Neural progenitor cell (in vitro differentiated cells): ENCODE results near the gene PKNOX2. TPM values are rescaled to one million over a fixed set of nuclear protein-coding genes. Genes with fewer than 3 reads are reported as not detected.
A peak's percentile ranks its signal among the peaks of the same experiment; 100 is the strongest.

Experiments
- DNase-seq: peaks from one replicate; pipeline ENCODE4 v3.0.0-alpha.2; 2016; ENCODE audit warnings: low spot score
- H2AFZ ChIP-seq: fragments of 200-600 bp; sonication (generic); replicated peaks from 2 replicates; pipeline ENCODE4 v1.6.1; 2016; ENCODE audit warnings: antibody characterized with exemption
- H3F3A ChIP-seq: fragments of 200-600 bp; sonication (generic); 2 replicates; pipeline ENCODE4 v1.6.1; 2016; ENCODE audit warnings: antibody characterized with exemption, low read depth
- H3K27ac ChIP-seq: fragments of 200-600 bp; sonication (generic); 2 replicates; pipeline ENCODE4 v1.5.1; 2016; ENCODE audit warnings: mild to moderate bottlenecking
- H3K27me3 ChIP-seq: fragments of 200-600 bp; sonication (generic); 2 replicates; pipeline ENCODE4 v1.6.1; 2016; ENCODE audit warnings: mild to moderate bottlenecking, moderate library complexity
- H3K36me3 ChIP-seq: fragments of 200-600 bp; sonication (generic); 2 replicates; pipeline ENCODE4 v1.5.1; 2016
- H3K4me1 ChIP-seq: fragments of 200-600 bp; sonication (generic); 2 replicates; pipeline ENCODE4 v1.6.1; 2016; ENCODE audit warnings: mixed run types
- H3K4me2 ChIP-seq: fragments of 200-600 bp; sonication (generic); 2 replicates; pipeline ENCODE4 v1.6.1; 2016
- H3K4me3 ChIP-seq: fragments of 200-600 bp; sonication (generic); 2 replicates; pipeline ENCODE4 v1.5.1; 2016
- H3K79me2 ChIP-seq: fragments of 200-600 bp; sonication (generic); 2 replicates; pipeline ENCODE4 v1.6.1; 2016; ENCODE audit warnings: low read depth
- H3K9ac ChIP-seq: fragments of 200-600 bp; sonication (generic); 2 replicates; pipeline ENCODE4 v1.6.1; 2016
- H3K9me3 ChIP-seq: fragments of 200-600 bp; sonication (generic); 2 replicates; pipeline ENCODE4 v1.5.1; 2016; ENCODE audit warnings: low read depth
- H4K20me1 ChIP-seq: fragments of 200-600 bp; sonication (generic); 2 replicates; pipeline ENCODE4 v1.6.1; 2016; ENCODE audit warnings: low read depth
- H3K27ac Mint-ChIP-seq: 3 replicates; pipeline ENCODE4 v1.8.0; 2021; ENCODE audit warnings: mixed read lengths
- H3K27me3 Mint-ChIP-seq: 2 replicates; pipeline ENCODE4 v1.8.0; 2022; ENCODE audit warnings: low read depth, mild to moderate bottlenecking, inconsistent platforms, moderate library complexity, mixed read lengths; ENCODE audit not compliant: insufficient read depth
- H3K36me3 Mint-ChIP-seq: 3 replicates; pipeline ENCODE4 v1.8.0; 2021; ENCODE audit warnings: mixed read lengths
- H3K4me1 Mint-ChIP-seq: 3 replicates; pipeline ENCODE4 v1.8.0; 2021; ENCODE audit warnings: mixed read lengths
- H3K4me3 Mint-ChIP-seq: 3 replicates; pipeline ENCODE4 v1.8.0; 2021; ENCODE audit warnings: mild to moderate bottlenecking, moderate library complexity, mixed read lengths
- H3K9me3 Mint-ChIP-seq: 3 replicates; pipeline ENCODE4 v1.8.0; 2020; ENCODE audit warnings: mixed read lengths
- EZH2 ChIP-seq: fragments of 200-600 bp; sonication (generic); IDR thresholded peaks from 2 replicates; pipeline ENCODE4 v1.6.1; 2017; ENCODE audit warnings: antibody characterized with exemption, mild to moderate bottlenecking, moderate library complexity
- EZH2phosphoT487 ChIP-seq: fragments of 200-600 bp; sonication (generic); IDR thresholded peaks from 2 replicates; pipeline ENCODE4 v1.6.1; 2017; ENCODE audit warnings: antibody characterized with exemption
- total RNA-seq: library from RNA; depleted of rRNA; stranded (reverse); fragments of >200 nt; gene quantifications from 2 replicates; pipeline ENCODE4 v1.2.3, GENCODE V29; 2015; ENCODE audit warnings: low replicate concordance
- TF ChIP-seq, protein P1 (sequence below): fragments of 200-600 bp; sonication (generic); IDR thresholded peaks from 2 replicates; pipeline ENCODE4 v1.5.1; 2017; ENCODE audit warnings: antibody characterized with exemption, mild to moderate bottlenecking

PKNOX2 gene
- total RNA-seq, 1 donor from 2014 or later = 4.3 TPM

DNA sequence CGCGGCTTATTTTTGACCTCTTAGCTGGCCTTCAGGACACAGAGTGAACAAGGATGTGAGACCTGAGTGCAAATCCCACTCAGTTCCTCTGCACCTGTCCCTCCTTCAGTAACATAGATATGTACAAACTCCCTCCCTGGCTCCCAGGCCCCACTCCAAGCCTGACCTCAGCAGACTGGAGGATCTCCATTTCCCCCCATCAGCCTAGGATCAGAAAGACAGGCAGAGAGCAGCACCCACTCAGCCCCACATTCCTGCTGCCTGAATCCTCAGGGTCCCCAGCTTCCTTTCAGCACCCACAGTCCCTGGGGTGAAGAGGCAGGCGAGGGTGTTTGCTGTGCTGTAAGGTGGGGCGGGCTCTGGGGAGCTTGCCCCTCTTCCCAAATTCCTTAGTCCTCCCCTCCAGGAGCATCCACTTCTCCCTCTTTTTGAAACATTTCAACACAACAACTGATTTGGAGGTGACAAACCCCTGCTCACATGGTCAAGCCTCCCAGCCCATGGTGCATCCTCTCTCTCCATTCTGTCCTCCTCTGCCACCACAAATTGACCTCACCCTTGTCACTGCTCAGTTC, 180.4 kb downstream of the PKNOX2 start:
- TF ChIP-seq, protein P1, sequence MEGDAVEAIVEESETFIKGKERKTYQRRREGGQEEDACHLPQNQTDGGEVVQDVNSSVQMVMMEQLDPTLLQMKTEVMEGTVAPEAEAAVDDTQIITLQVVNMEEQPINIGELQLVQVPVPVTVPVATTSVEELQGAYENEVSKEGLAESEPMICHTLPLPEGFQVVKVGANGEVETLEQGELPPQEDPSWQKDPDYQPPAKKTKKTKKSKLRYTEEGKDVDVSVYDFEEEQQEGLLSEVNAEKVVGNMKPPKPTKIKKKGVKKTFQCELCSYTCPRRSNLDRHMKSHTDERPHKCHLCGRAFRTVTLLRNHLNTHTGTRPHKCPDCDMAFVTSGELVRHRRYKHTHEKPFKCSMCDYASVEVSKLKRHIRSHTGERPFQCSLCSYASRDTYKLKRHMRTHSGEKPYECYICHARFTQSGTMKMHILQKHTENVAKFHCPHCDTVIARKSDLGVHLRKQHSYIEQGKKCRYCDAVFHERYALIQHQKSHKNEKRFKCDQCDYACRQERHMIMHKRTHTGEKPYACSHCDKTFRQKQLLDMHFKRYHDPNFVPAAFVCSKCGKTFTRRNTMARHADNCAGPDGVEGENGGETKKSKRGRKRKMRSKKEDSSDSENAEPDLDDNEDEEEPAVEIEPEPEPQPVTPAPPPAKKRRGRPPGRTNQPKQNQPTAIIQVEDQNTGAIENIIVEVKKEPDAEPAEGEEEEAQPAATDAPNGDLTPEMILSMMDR = no peak
- TF ChIP-seq EZH2phosphoT487 = no peak
- no peaks in the 10 kb centered on the region for H3K79me2 ChIP-seq
- H4K20me1 ChIP-seq = peaks cover 26% of the 10 kb centered on the region
- Mint-ChIP-seq H3K27me3 (peaks cover 6% of the 10 kb centered on the region), H3K4me1 (peaks cover 89% of the 10 kb centered on the region), H3K27ac (peak overlapping the region; percentile 45), H3K36me3 (peaks cover 4% of the 10 kb centered on the region), H3K4me3 (no peak overlapping the region), H3K9me3 (no peaks in the 10 kb centered on the region)
- H3K4me1 ChIP-seq = peaks cover 62% of the 10 kb centered on the region
- no peaks in the 10 kb centered on the region for H3K36me3 ChIP-seq
- no peak overlapping the region for H3K9ac ChIP-seq
- H3K27ac ChIP-seq = no peak overlapping the region
- no peaks in the 10 kb centered on the region for H3K9me3 ChIP-seq
- H3F3A ChIP-seq = peaks cover 44% of the 10 kb centered on the region
- no peak overlapping the region for H3K4me2 ChIP-seq
- DNase-seq = no peak
- H3K4me3 ChIP-seq = no peak overlapping the region
- no peaks in the 10 kb centered on the region for H3K27me3 ChIP-seq
- no peak overlapping the region for H2AFZ ChIP-seq

- Histone ChIP-seq H3K9ac (no peak overlapping the region), H3K79me2 (no peaks in the 10 kb centered on the region), H3K4me3 (no peak overlapping the region), H3K36me3 (no peaks in the 10 kb centered on the region), H3K27me3 (no peaks in the 10 kb centered on the region), H3K9me3 (no peaks in the 10 kb centered on the region), H3K4me1 (peaks cover 69% of the 10 kb centered on the region), H4K20me1 (peaks cover 26% of the 10 kb centered on the region), H3K4me2 (peak overlapping the region; percentile 68), H3K27ac (no peak overlapping the region), H3F3A (peaks cover 44% of the 10 kb centered on the region), H2AFZ (no peak overlapping the region)
- no peaks in the 10 kb centered on the region for H3K9me3 Mint-ChIP-seq
- peak; percentile 89 for DNase-seq
- peak overlapping the region; percentile 68 for H3K27ac Mint-ChIP-seq
- H3K4me1 Mint-ChIP-seq = peaks cover 91% of the 10 kb centered on the region
- peaks cover 3% of the 10 kb centered on the region for H3K36me3 Mint-ChIP-seq
- TF ChIP-seq EZH2phosphoT487 (no peak), EZH2 (no peak)
- TF ChIP-seq, protein P1 = peak; percentile 99
- H3K4me3 Mint-ChIP-seq = peak overlapping the region; percentile 54
- peaks cover 6% of the 10 kb centered on the region for H3K27me3 Mint-ChIP-seq
Measured at GRCh38 chr11:125345421-125346178, 181.0 kb downstream of the PKNOX2 start.

DNA sequence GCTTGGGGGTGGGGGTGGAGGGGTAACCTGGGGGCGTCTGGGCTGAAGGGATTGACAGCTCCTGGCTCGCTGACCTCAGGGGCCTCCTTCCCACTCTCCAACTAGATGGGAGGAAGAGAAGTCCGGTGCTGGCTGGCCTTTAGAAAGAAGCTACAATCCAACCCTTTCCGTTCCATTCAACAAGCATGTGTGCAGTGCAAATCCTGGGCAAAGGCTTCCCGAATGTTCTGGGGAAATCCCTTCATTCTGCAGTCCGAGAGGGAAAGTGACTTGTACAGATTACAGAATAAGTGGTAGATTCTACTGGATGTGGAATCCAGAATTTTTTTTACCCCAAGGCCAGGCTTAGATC, 181.6 kb downstream of the PKNOX2 start:
- Histone ChIP-seq H3F3A (peaks cover 44% of the 10 kb centered on the region), H3K4me2 (peak overlapping the region; percentile 68), H2AFZ (no peak overlapping the region), H3K4me1 (peaks cover 74% of the 10 kb centered on the region), H3K27ac (no peak overlapping the region), H3K36me3 (no peaks in the 10 kb centered on the region), H3K79me2 (no peaks in the 10 kb centered on the region), H3K27me3 (no peaks in the 10 kb centered on the region), H4K20me1 (peaks cover 26% of the 10 kb centered on the region), H3K9ac (no peak overlapping the region), H3K9me3 (no peaks in the 10 kb centered on the region), H3K4me3 (no peak overlapping the region)
- Mint-ChIP-seq H3K36me3 (peaks cover 3% of the 10 kb centered on the region), H3K27me3 (peaks cover 6% of the 10 kb centered on the region), H3K9me3 (no peaks in the 10 kb centered on the region), H3K4me1 (peaks cover 90% of the 10 kb centered on the region), H3K27ac (peak overlapping the region; percentile 66), H3K4me3 (no peak overlapping the region)
- TF ChIP-seq EZH2 (no peak), EZH2phosphoT487 (no peak)
- TF ChIP-seq, protein P1 = no peak
- DNase-seq = no peak
